Sigmoid colon (tissue), 7 donors: ENCODE measurements around the gene SLC6A19. TPM values are rescaled to one million over a fixed set of nuclear protein-coding genes. Genes with fewer than 3 reads are reported as not detected.

Source experiments
- DNase-seq: peaks from one replicate; pipeline ENCODE4 v3.0.0-alpha.2; 2019
- H3K27ac ChIP-seq, 4 donors: fragments of 200-600 bp; sonication (generic); one replicate each; pipeline ENCODE4 v1.5.1; 2016 to 2019; ENCODE audit warnings: mild to moderate bottlenecking in 1 of 4
- H3K27me3 ChIP-seq, 3 donors: fragments of 200-600 bp; sonication (generic); one replicate each; pipeline ENCODE4 v1.5.1; 2019; ENCODE audit warnings: mild to moderate bottlenecking in 1 of 3
- H3K36me3 ChIP-seq, 4 donors: fragments of 200-600 bp; sonication (generic); one replicate each; pipeline ENCODE4 v1.5.1; 2016 to 2019
- H3K4me1 ChIP-seq, 4 donors: fragments of 200-600 bp; sonication (generic); one replicate each; pipeline ENCODE4 v1.5.1; 2017 to 2019
- H3K4me3 ChIP-seq, 4 donors: fragments of 200-600 bp; sonication (generic); one replicate each; pipeline ENCODE4 v1.5.1; 2017 to 2019; ENCODE audit warnings: mild to moderate bottlenecking in 2 of 4, moderate library complexity in 1 of 4
- H3K9me3 ChIP-seq, 4 donors: fragments of 200-600 bp in 3 of 4; sonication (generic) in 3 of 4; one replicate each; pipeline versions ENCODE4 v1.5.1 to v1.6.1; 2013 to 2019
- CTCF ChIP-seq, 4 experiments: fragments of 450-650 bp in 3 of 4; fragments of 200-600 bp in 1 of 4; IDR thresholded peaks; one replicate each; pipeline ENCODE4 v1.5.1; 2016 to 2019; ENCODE audit warnings: antibody characterized with exemption in 4 of 4, mild to moderate bottlenecking in 3 of 4, moderate library complexity in 2 of 4
- EP300 ChIP-seq, 4 donors: sonication (generic); formaldehyde crosslinking; IDR thresholded peaks; one replicate each; pipeline ENCODE4 v1.6.1; 2017; ENCODE audit warnings: antibody characterized with exemption in 4 of 4
- POLR2A ChIP-seq, 2 donors: fragments of 450-650 bp; IDR thresholded peaks; one replicate each; pipeline ENCODE4 v1.6.1; 2016; ENCODE audit warnings: antibody characterized with exemption in 2 of 2, mild to moderate bottlenecking in 2 of 2, moderate library complexity in 2 of 2
- POLR2AphosphoS5 ChIP-seq, 4 donors: sonication (generic); formaldehyde crosslinking; IDR thresholded peaks; one replicate each; pipeline ENCODE4 v1.6.1; 2017; ENCODE audit warnings: antibody characterized with exemption in 4 of 4
- WGBS, 2 donors: extraction: QIAGEN DNeasy Blood & Tissue Kit; methylation state at CpG; one replicate each; pipeline ENCODE4 v1.1.7; 2013; 5-methylcytosine and 5-hydroxymethylcytosine counted together
- intact Hi-C: fragments of 100-400 bp; cut with DNase I; formaldehyde crosslinking; loops from one replicate; pipeline ENCODE4 v1.15.1; 2023
- polyA plus RNA-seq, 3 donors: library from polyadenylated mRNA; stranded (reverse); fragments of 200-250 nt; gene quantifications; one replicate each; pipeline ENCODE4 v1.2.3, GENCODE V29; 2013
- total RNA-seq, 4 donors: library from RNA; depleted of rRNA; stranded (reverse); fragments of >200 nt; gene quantifications; one replicate each; pipeline ENCODE4 v1.1.0, GENCODE V29; 2016
- donor health status: healthy with polysubstance abuse.
- donor health status: Bipolar disorder and iron deficiency.
- donor health status: healthy.

The SLC6A19 gene
- total and polyA plus RNA-seq, 7 donors = 0.80 to 6.6 (median 0.92) TPM; not detected in 4

- no peaks in the 10 kb centered on the region for H3K4me1 ChIP-seq
- TF ChIP-seq POLR2A (IDR thresholded peaks at IDR 0.05) (no peak), POLR2AphosphoS5 (IDR thresholded peaks at IDR 0.05) (no peak), EP300 (IDR thresholded peaks at IDR 0.05) (no peak), CTCF (IDR thresholded peaks at IDR 0.05) (no peak)
- no peaks in the 10 kb centered on the region for H3K36me3 ChIP-seq
- H3K27ac ChIP-seq = no peak overlapping the region
- no peak overlapping the region for H3K4me3 ChIP-seq
- peaks cover 0 to 31% (median 1%) of the 10 kb centered on the region in 3 donors for H3K27me3 ChIP-seq
- H3K9me3 ChIP-seq = peaks cover 0 to 12% (median 7%) of the 10 kb centered on the region in 4 donors
- 14 to 59% methylated on average over 22 of the region's 22 CpGs for WGBS, 2 donors
- no peak for DNase-seq
- intact Hi-C loops = no loop called here
Observed at GRCh38 chr5:1239505-1240251, 38.3 kb downstream of the SLC6A19 start.

GRCh38 chr5:1240496-1241260 lies 39.3 kb downstream of the SLC6A19 start:
- no peak overlapping the region for H3K27ac ChIP-seq
- 68 to 86% methylated on average over 29 of the region's 29 CpGs for WGBS, 2 donors
- no peak overlapping the region for H3K4me3 ChIP-seq
- no peaks in the 10 kb centered on the region for H3K4me1 ChIP-seq
- TF ChIP-seq CTCF (IDR thresholded peaks at IDR 0.05) = no peak
- TF ChIP-seq EP300 (IDR thresholded peaks at IDR 0.05) = no peak
- TF ChIP-seq POLR2AphosphoS5 (IDR thresholded peaks at IDR 0.05) = no peak
- TF ChIP-seq POLR2A (IDR thresholded peaks at IDR 0.05) = no peak
- no peaks in the 10 kb centered on the region for H3K36me3 ChIP-seq
- no peak for DNase-seq
- intact Hi-C loops = no loop called here
- peaks cover 4 to 37% (median 11%) of the 10 kb centered on the region in 3 donors for H3K27me3 ChIP-seq
- H3K9me3 ChIP-seq = peaks cover 0 to 6% (median 0%) of the 10 kb centered on the region in 4 donors

GRCh38 chr5:1241509-1242080 lies 40.2 kb downstream of the SLC6A19 start:
- no peak overlapping the region for H3K4me3 ChIP-seq
- no peaks in the 10 kb centered on the region for H3K36me3 ChIP-seq
- 83 to 90% methylated on average over 22 of the region's 22 CpGs for WGBS, 2 donors
- no peak overlapping the region for H3K27ac ChIP-seq
- peaks cover 10 to 46% (median 20%) of the 10 kb centered on the region in 3 donors for H3K27me3 ChIP-seq
- intact Hi-C loops = no loop called here
- DNase-seq = no peak
- no peaks in the 10 kb centered on the region for H3K4me1 ChIP-seq
- TF ChIP-seq EP300 (IDR thresholded peaks at IDR 0.05) = no peak
- TF ChIP-seq CTCF (IDR thresholded peaks at IDR 0.05) = no peak
- TF ChIP-seq POLR2AphosphoS5 (IDR thresholded peaks at IDR 0.05) = no peak
- no peak for TF ChIP-seq POLR2A (IDR thresholded peaks at IDR 0.05)
- H3K9me3 ChIP-seq = peaks cover 0 to 2% (median 0%) of the 10 kb centered on the region in 4 donors

GRCh38 chr5:1242733-1243486 lies 41.5 kb downstream of the SLC6A19 start:
- Histone ChIP-seq H3K4me1 (no peaks in the 10 kb centered on the region), H3K36me3 (no peaks in the 10 kb centered on the region), H3K27ac (no peak overlapping the region), H3K9me3 (no peaks in the 10 kb centered on the region), H3K4me3 (no peak overlapping the region), H3K27me3 (peaks cover 16 to 59% (median 29%) of the 10 kb centered on the region in 3 donors)
- intact Hi-C loops = no loop called here
- WGBS, 2 donors = 83 to 89% methylated on average over 14 of the region's 14 CpGs
- TF ChIP-seq EP300 (IDR thresholded peaks at IDR 0.05) (no peak), CTCF (IDR thresholded peaks at IDR 0.05) (no peak), POLR2AphosphoS5 (IDR thresholded peaks at IDR 0.05) (no peak), POLR2A (IDR thresholded peaks at IDR 0.05) (no peak)
- DNase-seq = no peak
